Measurements from ENCODE around the gene ALDH1B1. TPM values are rescaled to one million over a fixed set of nuclear protein-coding genes. Genes with fewer than 3 reads are reported as not detected.

Gene ALDH1B1
- total and polyA plus RNA-seq, 4 donors: 38.1 to 336 (median 109) TPM

GRCh38 chr9:38414040-38414723 lies 21.7 kb downstream of the ALDH1B1 start:
- H3K36me3 ChIP-seq (ENCODE audit: control insufficient read depth in 1 of 2, insufficient read depth in 2 of 2, low read length in 1 of 2): peaks cover 0 to 3% of the 10 kb centered on the region in 2 donors
- no peaks in the 10 kb centered on the region for H3K4me1 ChIP-seq (ENCODE audit: control insufficient read depth in 1 of 2, insufficient read depth in 2 of 2, low read length in 2 of 2)
- H3K9me3 ChIP-seq (ENCODE audit: control insufficient read depth, low read length): no peaks in the 10 kb centered on the region
- H3K4me3 ChIP-seq (ENCODE audit: low read length in 2 of 2): no peak overlapping the region
- WGBS, 2 donors: 53 to 58% methylated on average over 24 of the region's 24 CpGs
- intact Hi-C loops (cut with DNase I): no loop called here
- H3K27ac ChIP-seq (ENCODE audit: low read depth in 1 of 2, low read length in 2 of 2): no peak overlapping the region
- ATAC-seq (ENCODE audit: low FRiP score): no peak
- H3K27me3 ChIP-seq (ENCODE audit: control insufficient read depth in 1 of 2, insufficient read depth in 2 of 2, low read length in 1 of 2): no peaks in the 10 kb centered on the region
- no peak for DNase-seq

- intact Hi-C loops (cut with DNase I): no loop called here
- 91 to 94% methylated on average over 8 of the region's 8 CpGs for WGBS, 2 donors
- H3K36me3 ChIP-seq (ENCODE audit: control insufficient read depth in 1 of 2, insufficient read depth in 2 of 2, low read length in 1 of 2): no peaks in the 10 kb centered on the region
- no peaks in the 10 kb centered on the region for H3K9me3 ChIP-seq (ENCODE audit: control insufficient read depth, low read length)
- H3K27ac ChIP-seq (ENCODE audit: low read depth in 1 of 2, low read length in 2 of 2): no peak overlapping the region
- DNase-seq (no peak), ATAC-seq (ENCODE audit: low FRiP score) (no peak)
- H3K27me3 ChIP-seq (ENCODE audit: control insufficient read depth in 1 of 2, insufficient read depth in 2 of 2, low read length in 1 of 2): no peaks in the 10 kb centered on the region
- no peaks in the 10 kb centered on the region for H3K4me1 ChIP-seq (ENCODE audit: control insufficient read depth in 1 of 2, insufficient read depth in 2 of 2, low read length in 2 of 2)
- no peak overlapping the region for H3K4me3 ChIP-seq (ENCODE audit: low read length in 2 of 2)
Observed at GRCh38 chr9:38415856-38416255, 23.4 kb downstream of the ALDH1B1 start.

- no peak overlapping the region for H3K4me3 ChIP-seq (ENCODE audit: low read length in 2 of 2)
- no peaks in the 10 kb centered on the region for H3K9me3 ChIP-seq (ENCODE audit: control insufficient read depth, low read length)
- ATAC-seq (ENCODE audit: low FRiP score) (no peak), DNase-seq (no peak)
- H3K27ac ChIP-seq (ENCODE audit: low read depth in 1 of 2, low read length in 2 of 2): no peak overlapping the region
- H3K4me1 ChIP-seq (ENCODE audit: control insufficient read depth in 1 of 2, insufficient read depth in 2 of 2, low read length in 2 of 2): no peaks in the 10 kb centered on the region
- H3K27me3 ChIP-seq (ENCODE audit: control insufficient read depth in 1 of 2, insufficient read depth in 2 of 2, low read length in 1 of 2): no peaks in the 10 kb centered on the region
- intact Hi-C loops (cut with DNase I): no loop called here
- WGBS, 2 donors: 67 to 70% methylated on average over 4 of the region's 4 CpGs
- no peaks in the 10 kb centered on the region for H3K36me3 ChIP-seq (ENCODE audit: control insufficient read depth in 1 of 2, insufficient read depth in 2 of 2, low read length in 1 of 2)
Observed at GRCh38 chr9:38416461-38416860, 24.0 kb downstream of the ALDH1B1 start.

- WGBS, 2 donors: 56 to 63% methylated on average over 8 of the region's 8 CpGs
- no peak for DNase-seq
Observed at GRCh38 chr9:38417003-38417945, 24.8 kb downstream of the ALDH1B1 start.

GRCh38 chr9:38418366-38418765 lies 25.9 kb downstream of the ALDH1B1 start:
- ATAC-seq (ENCODE audit: low FRiP score) (no peak), DNase-seq (no peak)
- WGBS, 2 donors: 73 to 92% methylated on average over 1 of the region's 1 CpG
- intact Hi-C loops (cut with DNase I): no loop called here
- H3K9me3 ChIP-seq (ENCODE audit: control insufficient read depth, low read length): no peaks in the 10 kb centered on the region
- H3K27ac ChIP-seq (ENCODE audit: low read depth in 1 of 2, low read length in 2 of 2): no peak overlapping the region
- H3K4me3 ChIP-seq (ENCODE audit: low read length in 2 of 2): no peak overlapping the region
- H3K36me3 ChIP-seq (ENCODE audit: control insufficient read depth in 1 of 2, insufficient read depth in 2 of 2, low read length in 1 of 2): no peaks in the 10 kb centered on the region
- H3K27me3 ChIP-seq (ENCODE audit: control insufficient read depth in 1 of 2, insufficient read depth in 2 of 2, low read length in 1 of 2): no peaks in the 10 kb centered on the region
- no peaks in the 10 kb centered on the region for H3K4me1 ChIP-seq (ENCODE audit: control insufficient read depth in 1 of 2, insufficient read depth in 2 of 2, low read length in 2 of 2)

More at GRCh38 chr9:38417003-38417945, 24.8 kb downstream of the ALDH1B1 start:
- Histone ChIP-seq H3K27me3 (ENCODE audit: control insufficient read depth in 1 of 2, insufficient read depth in 2 of 2, low read length in 1 of 2) (no peaks in the 10 kb centered on the region), H3K4me3 (ENCODE audit: low read length in 2 of 2) (no peak overlapping the region), H3K9me3 (ENCODE audit: control insufficient read depth, low read length) (no peaks in the 10 kb centered on the region), H3K4me1 (ENCODE audit: control insufficient read depth in 1 of 2, insufficient read depth in 2 of 2, low read length in 2 of 2) (no peaks in the 10 kb centered on the region), H3K27ac (ENCODE audit: low read depth in 1 of 2, low read length in 2 of 2) (no peak overlapping the region), H3K36me3 (ENCODE audit: control insufficient read depth in 1 of 2, insufficient read depth in 2 of 2, low read length in 1 of 2) (no peaks in the 10 kb centered on the region)
- ATAC-seq (ENCODE audit: low FRiP score): no peak
- intact Hi-C loops (cut with DNase I): no loop called here

- 74 to 75% methylated on average over 5 of the region's 5 CpGs for WGBS, 2 donors
- Histone ChIP-seq H3K9me3 (ENCODE audit: control insufficient read depth, low read length) (no peaks in the 10 kb centered on the region), H3K4me3 (ENCODE audit: low read length in 2 of 2) (no peak overlapping the region), H3K36me3 (ENCODE audit: control insufficient read depth in 1 of 2, insufficient read depth in 2 of 2, low read length in 1 of 2) (no peaks in the 10 kb centered on the region), H3K27ac (ENCODE audit: low read depth in 1 of 2, low read length in 2 of 2) (no peak overlapping the region), H3K4me1 (ENCODE audit: control insufficient read depth in 1 of 2, insufficient read depth in 2 of 2, low read length in 2 of 2) (no peaks in the 10 kb centered on the region), H3K27me3 (ENCODE audit: control insufficient read depth in 1 of 2, insufficient read depth in 2 of 2, low read length in 1 of 2) (no peaks in the 10 kb centered on the region)
- intact Hi-C loops (cut with DNase I): no loop called here
- ATAC-seq (ENCODE audit: low FRiP score): no peak
- no peak for DNase-seq
Observed at GRCh38 chr9:38419181-38419580, 26.7 kb downstream of the ALDH1B1 start.

GRCh38 chr9:38421498-38422211 lies 29.2 kb downstream of the ALDH1B1 start:
- ATAC-seq (ENCODE audit: low FRiP score) (no peak), DNase-seq (no peak)
- 73 to 76% methylated on average over 9 of the region's 9 CpGs for WGBS, 2 donors
- H3K4me3 ChIP-seq (ENCODE audit: low read length in 2 of 2): no peak overlapping the region
- H3K36me3 ChIP-seq (ENCODE audit: control insufficient read depth in 1 of 2, insufficient read depth in 2 of 2, low read length in 1 of 2): no peaks in the 10 kb centered on the region
- intact Hi-C loops (cut with DNase I): loop anchor here (5.0 to 10.0 kb wide), 3 partner anchors 54 to 517 kb away; partner anchors contain the start of gene SLC25A51 (in 1 of the 2)
- H3K4me1 ChIP-seq (ENCODE audit: control insufficient read depth in 1 of 2, insufficient read depth in 2 of 2, low read length in 2 of 2): peaks cover 0 to 4% of the 10 kb centered on the region in 2 donors
- no peak overlapping the region for H3K27ac ChIP-seq (ENCODE audit: low read depth in 1 of 2, low read length in 2 of 2)
- no peaks in the 10 kb centered on the region for H3K9me3 ChIP-seq (ENCODE audit: control insufficient read depth, low read length)
- H3K27me3 ChIP-seq (ENCODE audit: control insufficient read depth in 1 of 2, insufficient read depth in 2 of 2, low read length in 1 of 2): no peaks in the 10 kb centered on the region

GRCh38 chr9:38422555-38423260 lies 30.2 kb downstream of the ALDH1B1 start:
- H3K36me3 ChIP-seq (ENCODE audit: control insufficient read depth in 1 of 2, insufficient read depth in 2 of 2, low read length in 1 of 2): no peaks in the 10 kb centered on the region
- WGBS, 2 donors: 56 to 58% methylated on average over 7 of the region's 7 CpGs
- intact Hi-C loops (cut with DNase I): loop anchor here (5.0 to 10.0 kb wide), 3 partner anchors 55 to 518 kb away; partner anchors contain the start of gene SLC25A51 (in 1 of the 2)
- no peaks in the 10 kb centered on the region for H3K27me3 ChIP-seq (ENCODE audit: control insufficient read depth in 1 of 2, insufficient read depth in 2 of 2, low read length in 1 of 2)
- DNase-seq (no peak), ATAC-seq (ENCODE audit: low FRiP score) (no peak)
- H3K27ac ChIP-seq (ENCODE audit: low read depth in 1 of 2, low read length in 2 of 2): no peak overlapping the region
- H3K9me3 ChIP-seq (ENCODE audit: control insufficient read depth, low read length): no peaks in the 10 kb centered on the region
- peak overlapping the region in 1 of 2 donors; percentile 72 for H3K4me3 ChIP-seq (ENCODE audit: low read length in 2 of 2)
- H3K4me1 ChIP-seq (ENCODE audit: control insufficient read depth in 1 of 2, insufficient read depth in 2 of 2, low read length in 2 of 2): peaks cover 0 to 4% of the 10 kb centered on the region in 2 donors
